SHP77 (cell line): ENCODE data around the gene SRSF3.
"Not testable (repeated sequence)": the region's sequence is repeated elsewhere in the genome, so short reads cannot be mapped to it uniquely, and the experiment has no call there.

Source experiments
- DNase-seq, 2 experiments: peaks; one replicate each; lab custom pipeline; 2025; lab: John Stamatoyannopoulos, UW

The SRSF3 gene

GRCh38 chr6:36649701-36650484 is 55.7 kb downstream of the SRSF3 start:
- DNase-seq: no peak

- no peak for DNase-seq
These were observed 56.8 kb downstream of the SRSF3 start for GRCh38 chr6:36650848-36651478.

GRCh38 chr6:36651659-36652379 is 57.7 kb downstream of the SRSF3 start:
- DNase-seq: no peak

- DNase-seq: not testable (repeated sequence)
These were observed 60.3 kb downstream of the SRSF3 start for GRCh38 chr6:36654469-36654868.
